IPS-NIHi7 (cell line): ENCODE measurements around the gene ZXDA.

Experiments used
- DNase-seq: peaks from one replicate; pipeline ENCODE4 v3.0.0; 2012; ENCODE audit warnings: mixed read lengths; ENCODE audit errors: extremely low spot score

ZXDA gene

DNA sequence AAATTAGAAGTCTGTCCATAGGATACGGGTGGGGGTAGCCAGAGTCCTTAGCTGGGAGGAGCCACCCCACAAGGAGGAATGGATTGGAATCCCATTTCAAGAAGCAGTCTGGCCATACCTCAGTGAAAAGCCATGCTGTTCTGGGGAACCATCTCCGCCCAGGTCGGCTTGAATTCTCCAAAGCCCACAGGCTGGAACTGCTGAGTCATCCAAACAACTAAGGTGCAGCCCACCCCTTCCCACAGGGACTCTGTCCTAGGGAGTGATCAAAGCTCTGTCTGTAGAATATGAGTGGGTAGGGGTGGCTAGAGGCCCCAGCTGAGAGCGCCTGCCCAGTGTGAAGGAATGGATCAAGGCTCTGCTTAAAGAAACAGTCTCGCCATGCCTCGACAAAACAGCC lies 38.8 kb downstream of the ZXDA start:
- DNase-seq, result no peak
